GM12892 (cell line): Measurements from ENCODE around the gene ITM2B.
"Not testable (repeated sequence)": the region's sequence is repeated elsewhere in the genome, so short reads cannot be mapped to it uniquely, and the experiment has no call there.

ENCODE experiments used
- DNase-seq: peaks from one replicate; pipeline ENCODE4 v3.0.0; 2011; ENCODE audit not compliant: insufficient read length
- FAIRE-seq: peaks from 2 replicates; lab custom pipeline; 2011; peaks lifted over from hg19 to GRCh38; lab: Jason Lieb, UNC
- POLR2A ChIP-seq: IDR thresholded peaks from 2 replicates; pipeline ENCODE4 v1.6.1; 2011; ENCODE audit warnings: low read depth, low read length, control low read depth
- POLR2AphosphoS5 ChIP-seq: IDR thresholded peaks from 2 replicates; pipeline ENCODE4 v1.6.1; 2011; ENCODE audit warnings: low read depth, low read length, control low read depth
- TAF1 ChIP-seq: IDR thresholded peaks from 2 replicates; pipeline ENCODE4 v1.6.1; 2011; ENCODE audit warnings: low read depth, mild to moderate bottlenecking, control low read depth, low read length, borderline replicate concordance

Gene ITM2B

GRCh38 chr13:48214519-48215121 is 18.4 kb upstream of the ITM2B start:
- TF ChIP-seq POLR2AphosphoS5, result no peak
- FAIRE-seq (no peak), DNase-seq (no peak)

- not testable (repeated sequence) for FAIRE-seq, DNase-seq
These were observed 17.3 kb upstream of the ITM2B start for GRCh38 chr13:48215511-48216203.

GRCh38 chr13:48216204-48216711 is 16.7 kb upstream of the ITM2B start:
- TF ChIP-seq POLR2A (no peak), TAF1 (no peak), POLR2AphosphoS5 (no peak)
- DNase-seq (no peak), FAIRE-seq (no peak)

DNA sequence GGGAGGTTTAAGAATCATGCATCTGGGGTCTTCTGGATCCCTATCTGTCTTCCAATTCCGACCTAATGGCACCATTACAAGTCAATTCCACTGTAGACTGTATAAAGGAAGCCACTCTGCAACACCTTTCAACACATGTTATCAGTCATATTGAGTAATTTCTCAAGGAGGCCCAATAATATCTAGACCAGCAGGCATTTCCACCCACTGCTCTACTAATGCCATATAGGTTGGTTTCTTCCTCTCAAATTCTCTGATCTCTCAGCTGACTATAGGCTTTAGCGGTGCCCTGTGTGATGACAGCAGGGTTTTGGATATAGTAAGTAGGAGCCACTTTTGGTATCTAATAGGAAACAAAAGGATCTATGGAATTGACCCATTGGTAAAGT is 12.4 kb upstream of the ITM2B start:
- no peak for TF ChIP-seq TAF1
- TF ChIP-seq POLR2A, result no peak
- no peak for TF ChIP-seq POLR2AphosphoS5
- FAIRE-seq (peak; percentile 30), DNase-seq (no peak)

DNA sequence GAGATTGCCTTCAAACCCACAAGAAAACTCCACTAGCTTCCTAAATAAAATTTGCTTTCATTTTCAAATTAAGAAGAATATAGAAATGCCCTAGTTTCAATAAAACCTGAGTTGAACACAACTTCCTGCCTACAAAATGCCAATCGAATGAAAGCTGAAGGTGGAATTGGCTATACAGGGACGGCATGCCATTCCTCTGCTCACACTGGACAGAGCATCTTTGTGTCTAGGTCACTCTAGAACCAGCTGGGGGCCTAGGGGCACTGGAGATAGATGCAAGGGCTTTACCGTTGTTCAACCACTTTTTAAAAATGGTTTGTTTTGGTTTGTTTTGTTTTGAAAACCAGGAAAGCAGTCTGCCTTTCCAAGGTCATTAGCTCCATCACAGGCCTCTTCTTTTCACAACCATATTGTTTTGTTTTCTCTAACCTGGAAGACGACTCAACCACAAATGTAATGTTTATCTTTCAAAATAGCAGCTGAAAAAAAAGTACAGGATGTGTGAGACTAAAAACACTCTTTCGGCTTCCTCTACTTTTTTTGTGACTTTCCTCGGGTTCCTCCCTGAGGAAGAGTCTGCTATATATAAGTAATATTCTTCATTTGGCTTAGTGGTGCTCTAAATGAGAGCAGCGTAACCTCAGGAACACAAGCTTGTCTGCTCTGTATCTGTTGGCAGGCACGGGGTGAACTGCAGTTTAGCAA is 11.9 kb upstream of the ITM2B start:
- FAIRE-seq, result no peak
- DNase-seq, result no peak
- TF ChIP-seq TAF1, result no peak
- TF ChIP-seq POLR2AphosphoS5, result no peak
- TF ChIP-seq POLR2A, result no peak

GRCh38 chr13:48221686-48222187 is 11.3 kb upstream of the ITM2B start:
- TF ChIP-seq POLR2A, result no peak
- TF ChIP-seq TAF1, result no peak
- no peak for TF ChIP-seq POLR2AphosphoS5
- no peak for FAIRE-seq
- DNase-seq, result no peak

- TF ChIP-seq POLR2AphosphoS5, result no peak
- DNase-seq (no peak), FAIRE-seq (no peak)
These were observed 10.4 kb upstream of the ITM2B start for GRCh38 chr13:48222358-48223301.

DNA sequence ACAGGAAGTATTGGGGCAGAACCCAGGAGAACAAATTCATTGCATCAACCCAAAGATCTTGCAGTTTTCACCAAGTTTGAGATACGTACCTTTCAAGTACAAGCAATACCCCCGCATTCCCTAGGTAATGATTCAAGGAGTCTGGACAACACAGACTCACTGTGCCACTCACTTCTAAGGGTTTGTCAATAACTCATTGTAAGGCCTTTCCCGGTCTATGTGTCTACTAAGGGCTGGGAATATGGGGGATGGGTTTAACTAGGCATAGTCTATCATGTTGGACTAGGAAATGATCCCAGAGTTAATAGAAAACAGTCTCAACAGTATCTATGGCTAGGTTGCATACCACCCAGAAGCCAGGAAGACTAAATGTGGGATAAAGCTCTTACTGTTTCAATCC is 8.3 kb upstream of the ITM2B start:
- FAIRE-seq, result no peak
- TF ChIP-seq POLR2A, result no peak
- TF ChIP-seq TAF1, result no peak
- DNase-seq, result no peak

DNA sequence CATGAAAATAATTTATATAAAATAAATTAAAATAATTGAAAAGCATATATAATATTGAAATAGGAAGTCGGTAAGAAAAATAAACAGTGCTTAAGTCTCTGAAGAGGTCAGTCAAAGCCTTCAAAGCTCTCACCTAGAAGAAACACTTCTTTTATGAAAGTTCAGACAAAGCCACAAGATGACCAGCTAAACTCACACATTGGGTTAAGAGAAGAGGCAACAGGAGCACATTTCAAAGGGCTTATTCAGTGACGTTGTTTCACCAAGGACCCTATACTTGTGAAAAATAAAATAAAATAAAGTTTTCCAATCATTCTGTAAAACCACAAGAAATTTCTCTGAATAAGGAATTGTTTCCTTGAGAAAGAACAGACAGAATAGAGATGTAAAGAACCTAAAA is 2.5 kb upstream of the ITM2B start:
- TF ChIP-seq POLR2AphosphoS5 (no peak), TAF1 (no peak), POLR2A (no peak)
- FAIRE-seq (no peak), DNase-seq (no peak)

DNA sequence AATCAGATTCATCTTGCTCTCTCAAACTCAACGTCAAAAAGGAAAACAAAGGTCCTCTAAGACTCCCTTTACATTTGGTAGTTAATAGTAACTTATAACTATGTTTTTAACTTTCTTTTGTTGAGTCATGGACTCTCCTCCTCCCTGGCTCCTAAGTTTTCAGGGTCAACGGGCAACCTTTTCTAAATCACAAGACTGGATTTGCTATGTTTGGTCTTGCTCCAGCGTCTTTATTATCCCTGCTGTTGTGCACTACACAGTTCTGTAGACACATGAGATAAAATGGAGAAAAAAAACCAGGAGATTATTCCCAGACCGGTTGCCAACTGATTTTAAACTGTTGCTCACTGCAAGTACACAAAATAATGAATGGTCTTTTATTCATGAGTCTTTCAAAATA is 1.9 kb upstream of the ITM2B start:
- FAIRE-seq (no peak), DNase-seq (no peak)
- no peak for TF ChIP-seq TAF1
- TF ChIP-seq POLR2AphosphoS5, result no peak
- no peak for TF ChIP-seq POLR2A

DNA sequence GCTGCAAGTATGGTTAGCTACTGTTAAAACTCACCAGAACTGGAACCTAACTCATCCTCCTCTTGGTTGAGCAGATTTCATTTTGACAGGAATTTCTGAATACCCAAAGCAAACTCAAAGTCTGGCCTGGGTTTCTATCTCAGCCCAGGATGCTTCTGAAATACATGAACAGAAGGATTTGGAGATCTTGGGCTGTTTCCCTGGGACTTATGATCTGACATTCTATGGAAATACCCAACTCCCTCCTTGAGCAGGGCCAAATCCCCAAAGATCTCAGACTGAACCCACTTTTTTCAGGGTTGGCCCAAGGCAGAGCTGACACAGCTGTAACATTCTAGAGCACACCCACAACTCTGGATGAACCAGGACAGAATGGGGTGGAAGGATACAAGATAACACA is 1.1 kb upstream of the ITM2B start:
- TF ChIP-seq POLR2AphosphoS5 (no peak), TAF1 (no peak), POLR2A (no peak)
- no peak for FAIRE-seq
- DNase-seq, result no peak
